ENCODE measurements around the gene KANK4. TPM values are rescaled to one million over a fixed set of nuclear protein-coding genes. Genes with fewer than 3 reads are reported as not detected.

KANK4 gene
- total RNA-seq, 1 experiment from 2014 or later = 1.7 TPM

- POLR2A ChIA-PET (ENCODE audit: unreplicated experiment) = no interaction called here
- Histone ChIP-seq H3F3A (ENCODE audit: insufficient read depth, low read depth) (peaks cover 23% of the 10 kb centered on the region), H3K4me1 (replicated peaks; ENCODE audit: insufficient read depth) (peaks cover 35% of the 10 kb centered on the region), H3K27me3 (ENCODE audit: insufficient read depth, low read depth) (no peaks in the 10 kb centered on the region), H4K20me1 (ENCODE audit: insufficient read depth) (no peaks in the 10 kb centered on the region), H3K9me3 (ENCODE audit: insufficient read depth, low read depth) (no peaks in the 10 kb centered on the region), H3K4me3 (no peak overlapping the region), H3K9me2 (ENCODE audit: insufficient read depth) (no peaks in the 10 kb centered on the region), H3K27ac (no peak overlapping the region), H3K79me2 (ENCODE audit: low read depth) (no peaks in the 10 kb centered on the region), H2AFZ (no peak overlapping the region), H3K36me3 (ENCODE audit: low read depth) (no peaks in the 10 kb centered on the region), H3K4me2 (no peak overlapping the region)
- DNase-seq = no peak
- BruUV-seq (replicated peaks) = no TSS peak
- intact Hi-C loops (cut with micrococcal nuclease; ENCODE audit: unreplicated experiment) = no loop called here
- TF ChIP-seq EZH2 (IDR thresholded peaks at IDR 0.05; ENCODE audit: low read depth) (no peak), CTCF (conservative IDR thresholded peaks at IDR 0.05) (no peak)
- CTCF ChIA-PET = no interaction called here
Measured at GRCh38 chr1:62304515-62304914, 14.7 kb downstream of the KANK4 start.

- Histone ChIP-seq H3K36me3 (ENCODE audit: low read depth) (no peaks in the 10 kb centered on the region), H3K4me3 (no peak overlapping the region), H3K9me3 (ENCODE audit: insufficient read depth, low read depth) (no peaks in the 10 kb centered on the region), H3K4me1 (replicated peaks; ENCODE audit: insufficient read depth) (peaks cover 9% of the 10 kb centered on the region), H3K79me2 (ENCODE audit: low read depth) (no peaks in the 10 kb centered on the region), H4K20me1 (ENCODE audit: insufficient read depth) (no peaks in the 10 kb centered on the region), H2AFZ (no peak overlapping the region), H3K9me2 (ENCODE audit: insufficient read depth) (no peaks in the 10 kb centered on the region), H3F3A (ENCODE audit: insufficient read depth, low read depth) (peaks cover 2% of the 10 kb centered on the region), H3K27ac (no peak overlapping the region), H3K4me2 (no peak overlapping the region), H3K27me3 (ENCODE audit: insufficient read depth, low read depth) (no peaks in the 10 kb centered on the region)
- intact Hi-C loops (cut with micrococcal nuclease; ENCODE audit: unreplicated experiment) = no loop called here
- no peak for TF ChIP-seq EZH2 (IDR thresholded peaks at IDR 0.05; ENCODE audit: low read depth)
- TF ChIP-seq CTCF (conservative IDR thresholded peaks at IDR 0.05) = no peak
- no TSS peak for BruUV-seq (replicated peaks)
- no peak for DNase-seq
- CTCF ChIA-PET = no interaction called here
- POLR2A ChIA-PET (ENCODE audit: unreplicated experiment) = interaction anchor here (0.6 kb wide), 1 partner anchor 24 kb away, joined by 10 read pairs; no protein-coding TSS in a partner anchor
Measured at GRCh38 chr1:62301726-62302390, 17.4 kb downstream of the KANK4 start.

DNA sequence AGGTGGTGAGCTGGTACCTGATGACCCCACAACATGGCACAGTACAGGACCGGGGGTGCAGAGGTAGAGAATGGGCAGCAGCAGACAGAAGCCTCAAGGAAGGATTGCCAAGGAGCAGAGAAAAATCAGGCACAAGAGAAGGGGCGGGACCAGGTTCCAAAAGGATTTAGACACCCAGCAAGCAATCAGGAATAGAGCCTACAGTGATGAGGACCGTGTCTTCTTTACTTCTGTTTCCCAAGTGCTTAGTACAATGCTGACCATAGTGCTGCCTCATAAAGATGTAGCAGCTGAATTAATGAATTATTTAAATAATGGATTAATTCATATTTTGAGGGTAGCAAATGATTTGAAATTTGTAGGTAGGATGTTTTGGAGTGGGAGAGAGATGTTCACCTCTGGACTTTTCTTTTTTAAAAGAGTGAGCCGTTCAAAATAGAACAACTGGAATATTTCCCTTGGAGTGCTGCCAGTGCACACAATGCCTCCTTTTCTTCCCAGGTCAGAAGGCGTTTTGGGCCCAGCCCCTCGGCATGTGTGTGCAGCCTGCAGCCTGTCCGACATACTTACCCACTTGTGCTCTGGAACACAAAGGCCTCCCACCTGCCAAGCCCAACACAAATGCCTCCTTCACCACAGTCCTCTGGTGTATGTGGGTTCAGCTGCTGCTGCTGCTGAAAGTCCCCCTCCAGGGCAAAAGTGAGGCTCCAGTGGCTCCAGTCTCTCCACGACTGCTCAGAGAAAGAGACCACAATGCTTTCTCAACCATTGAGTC is 19.6 kb downstream of the KANK4 start:
- CTCF ChIA-PET = no interaction called here
- no peaks in the 10 kb centered on the region for H3K27me3 ChIP-seq (ENCODE audit: insufficient read depth, low read depth)
- POLR2A ChIA-PET (ENCODE audit: unreplicated experiment) = interaction anchor here (0.6 kb wide), 1 partner anchor 13 kb away, joined by 4 read pairs; no protein-coding TSS in a partner anchor
- H3K9me2 ChIP-seq (ENCODE audit: insufficient read depth) = no peaks in the 10 kb centered on the region
- intact Hi-C loops (cut with micrococcal nuclease; ENCODE audit: unreplicated experiment) = no loop called here
- no peak overlapping the region for H3K27ac ChIP-seq
- no TSS peak for BruUV-seq (replicated peaks)
- H2AFZ ChIP-seq = no peak overlapping the region
- H3K79me2 ChIP-seq (ENCODE audit: low read depth) = no peaks in the 10 kb centered on the region
- no peak for DNase-seq
- no peaks in the 10 kb centered on the region for H3K4me1 ChIP-seq (replicated peaks; ENCODE audit: insufficient read depth)
- no peaks in the 10 kb centered on the region for H3K36me3 ChIP-seq (ENCODE audit: low read depth)
- H3K4me2 ChIP-seq = no peak overlapping the region
- no peaks in the 10 kb centered on the region for H4K20me1 ChIP-seq (ENCODE audit: insufficient read depth)
- H3K4me3 ChIP-seq = no peak overlapping the region
- TF ChIP-seq CTCF (conservative IDR thresholded peaks at IDR 0.05) (no peak), EZH2 (IDR thresholded peaks at IDR 0.05; ENCODE audit: low read depth) (no peak)
- H3F3A ChIP-seq (ENCODE audit: insufficient read depth, low read depth) = no peaks in the 10 kb centered on the region; the same call in 1 of the 2 replicates
- no peaks in the 10 kb centered on the region for H3K9me3 ChIP-seq (ENCODE audit: insufficient read depth, low read depth)
